Measurements from ENCODE around the gene MYO1C. TPM values are rescaled to one million over a fixed set of nuclear protein-coding genes. Genes with fewer than 3 reads are reported as not detected.
"Not testable (repeated sequence)": the region's sequence is repeated elsewhere in the genome, so short reads cannot be mapped to it uniquely, and the experiment has no call there.

The MYO1C gene
- total RNA-seq: 10 to 100 TPM; 26.7 to 34.1 TPM

GRCh38 chr17:1492249-1493206, at the start of gene MYO1C:
Gene MYO1C (minus strand): TSS chr17:1492686. CDS start chr17:1492487, 199 bp downstream.
- Mint-ChIP-seq H3K36me3 (ENCODE audit: low read depth) (peaks cover 5% of the 10 kb centered on the region), H3K4me3 (peak within 1 kb of the TSS; percentile 79), H3K27ac (peak within 1 kb of the TSS; percentile 75), H3K4me1 (peaks cover 30% of the 10 kb centered on the region), H3K27me3 (peaks cover 1% of the 10 kb centered on the region), H3K9me3 (no peaks in the 10 kb centered on the region)
- POLR2A ChIA-PET: no interaction called here
- CTCF ChIA-PET: interaction anchor here (1.0 kb wide), 2 partner anchors 12 to 23 kb away, joined by 4 to 5 read pairs; partner anchors contain the start of gene INPP5K
- DNase-seq: no peak

- ChIA-PET CTCF (interaction anchor here (0.9 kb wide), 1 partner anchor 10 kb away, joined by 3 read pairs; no protein-coding TSS in a partner anchor), POLR2A (no interaction called here)
- no peak overlapping the region for H3K4me3 Mint-ChIP-seq
- no peaks in the 10 kb centered on the region for H3K9me3 Mint-ChIP-seq
- H3K4me1 Mint-ChIP-seq: no peaks in the 10 kb centered on the region
- no peak for DNase-seq
- H3K36me3 Mint-ChIP-seq (ENCODE audit: low read depth): peaks cover 11% of the 10 kb centered on the region
- H3K27ac Mint-ChIP-seq: no peak overlapping the region
- no peaks in the 10 kb centered on the region for H3K27me3 Mint-ChIP-seq
Observed at GRCh38 chr17:1541367-1541904, 49.0 kb upstream of the MYO1C start.

GRCh38 chr17:1539811-1540210, 47.3 kb upstream of the MYO1C start:
- CTCF ChIA-PET: interaction anchor here (0.8 to 0.9 kb wide), 2 partner anchors 9 to 11 kb away, joined by 3 read pairs; no protein-coding TSS in a partner anchor
- no peaks in the 10 kb centered on the region for H3K27me3 Mint-ChIP-seq
- H3K36me3 Mint-ChIP-seq (ENCODE audit: low read depth): peaks cover 15% of the 10 kb centered on the region
- no peak for DNase-seq
- H3K4me3 Mint-ChIP-seq: no peak overlapping the region
- H3K9me3 Mint-ChIP-seq: no peaks in the 10 kb centered on the region
- no peak overlapping the region for H3K27ac Mint-ChIP-seq
- no peaks in the 10 kb centered on the region for H3K4me1 Mint-ChIP-seq
- POLR2A ChIA-PET: no interaction called here

- DNase-seq: no peak
- H3K27ac Mint-ChIP-seq: no peak overlapping the region
Observed at GRCh38 chr17:1535737-1536136, 43.3 kb upstream of the MYO1C start.

GRCh38 chr17:1533661-1534325, 41.3 kb upstream of the MYO1C start:
- POLR2A ChIA-PET: no interaction called here
- no peak for DNase-seq
- CTCF ChIA-PET: interaction anchor here (0.9 to 1.6 kb wide), 4 partner anchors 18 to 476 kb away, joined by 3 to 12 read pairs (median 3); partner anchors contain the start of gene INPP5K
- no peak overlapping the region for H3K4me3 Mint-ChIP-seq
- H3K27me3 Mint-ChIP-seq: no peaks in the 10 kb centered on the region
- no peak overlapping the region for H3K27ac Mint-ChIP-seq
- no peaks in the 10 kb centered on the region for H3K4me1 Mint-ChIP-seq
- H3K36me3 Mint-ChIP-seq (ENCODE audit: low read depth): peaks cover 8% of the 10 kb centered on the region
- no peaks in the 10 kb centered on the region for H3K9me3 Mint-ChIP-seq

More at GRCh38 chr17:1535737-1536136, 43.3 kb upstream of the MYO1C start:
- peaks cover 14% of the 10 kb centered on the region for H3K36me3 Mint-ChIP-seq (ENCODE audit: low read depth)
- H3K27me3 Mint-ChIP-seq: no peaks in the 10 kb centered on the region
- no peaks in the 10 kb centered on the region for H3K4me1 Mint-ChIP-seq
- ChIA-PET CTCF (no interaction called here), POLR2A (no interaction called here)
- no peak overlapping the region for H3K4me3 Mint-ChIP-seq
- no peaks in the 10 kb centered on the region for H3K9me3 Mint-ChIP-seq

- H3K4me1 Mint-ChIP-seq: no peaks in the 10 kb centered on the region
- no peak overlapping the region for H3K4me3 Mint-ChIP-seq
- DNase-seq: peak; percentile 51
- H3K36me3 Mint-ChIP-seq (ENCODE audit: low read depth): peaks cover 11% of the 10 kb centered on the region
- no peak overlapping the region for H3K27ac Mint-ChIP-seq
- ChIA-PET POLR2A (no interaction called here), CTCF (interaction anchor here (0.6 to 1.6 kb wide), 6 partner anchors 17 to 475 kb away, joined by 3 to 12 read pairs (median 3); partner anchors contain the start of genes INPP5K and RILP)
- no peaks in the 10 kb centered on the region for H3K27me3 Mint-ChIP-seq
- no peaks in the 10 kb centered on the region for H3K9me3 Mint-ChIP-seq
Observed at GRCh38 chr17:1532836-1533602, 40.5 kb upstream of the MYO1C start.

- H3K27ac Mint-ChIP-seq: no peak overlapping the region
- POLR2A ChIA-PET: no interaction called here
- CTCF ChIA-PET: interaction anchor here (1.0 kb wide), 1 partner anchor 33 kb away, joined by 3 read pairs; no protein-coding TSS in a partner anchor
Observed at GRCh38 chr17:1529863-1530262, 37.4 kb upstream of the MYO1C start.

GRCh38 chr17:1526876-1527275, 34.4 kb upstream of the MYO1C start:
- peak; percentile 33 for DNase-seq
- peak overlapping the region; percentile 82 for H3K27ac Mint-ChIP-seq
- H3K27me3 Mint-ChIP-seq, H3K4me3 Mint-ChIP-seq, H3K9me3 Mint-ChIP-seq, POLR2A ChIA-PET, CTCF ChIA-PET: not testable (repeated sequence)
- peaks cover 18% of the 10 kb centered on the region for H3K4me1 Mint-ChIP-seq
- H3K36me3 Mint-ChIP-seq (ENCODE audit: low read depth): peaks cover 13% of the 10 kb centered on the region

More at GRCh38 chr17:1529863-1530262, 37.4 kb upstream of the MYO1C start:
- peaks cover 18% of the 10 kb centered on the region for H3K4me1 Mint-ChIP-seq
- H3K9me3 Mint-ChIP-seq: no peaks in the 10 kb centered on the region
- DNase-seq: no peak
- H3K36me3 Mint-ChIP-seq (ENCODE audit: low read depth): peaks cover 18% of the 10 kb centered on the region
- no peaks in the 10 kb centered on the region for H3K27me3 Mint-ChIP-seq
- no peak overlapping the region for H3K4me3 Mint-ChIP-seq

- Mint-ChIP-seq H3K9me3 (no peaks in the 10 kb centered on the region), H3K36me3 (ENCODE audit: low read depth) (peaks cover 17% of the 10 kb centered on the region), H3K27ac (no peak overlapping the region), H3K4me1 (peaks cover 32% of the 10 kb centered on the region), H3K27me3 (no peaks in the 10 kb centered on the region), H3K4me3 (no peak overlapping the region)
- CTCF ChIA-PET: interaction anchor here (0.5 kb wide), 1 partner anchor 178 kb away, joined by 3 read pairs; no protein-coding TSS in a partner anchor
- DNase-seq: no peak
- POLR2A ChIA-PET: no interaction called here
Observed at GRCh38 chr17:1522626-1523025, 30.1 kb upstream of the MYO1C start.

GRCh38 chr17:1521086-1521640, 28.7 kb upstream of the MYO1C start:
- Mint-ChIP-seq H3K27ac (no peak overlapping the region), H3K27me3 (no peaks in the 10 kb centered on the region), H3K4me1 (peaks cover 22% of the 10 kb centered on the region), H3K4me3 (no peak overlapping the region), H3K36me3 (ENCODE audit: low read depth) (peaks cover 15% of the 10 kb centered on the region), H3K9me3 (no peaks in the 10 kb centered on the region)
- CTCF ChIA-PET: interaction anchor here (0.6 to 1.4 kb wide), 2 partner anchors 25 to 310 kb away, joined by 3 to 4 read pairs; no protein-coding TSS in a partner anchor
- no peak for DNase-seq
- POLR2A ChIA-PET: no interaction called here

GRCh38 chr17:1519678-1520077, 27.2 kb upstream of the MYO1C start:
- no peak for DNase-seq
- Mint-ChIP-seq H3K27ac (peak overlapping the region; percentile 63), H3K27me3 (no peaks in the 10 kb centered on the region), H3K36me3 (ENCODE audit: low read depth) (peaks cover 9% of the 10 kb centered on the region), H3K4me3 (no peak overlapping the region), H3K9me3 (no peaks in the 10 kb centered on the region), H3K4me1 (peaks cover 25% of the 10 kb centered on the region)
- ChIA-PET POLR2A (no interaction called here), CTCF (interaction anchor here (0.6 to 1.4 kb wide), 4 partner anchors 24 to 463 kb away, joined by 3 to 5 read pairs (median 3); no protein-coding TSS in a partner anchor)

- POLR2A ChIA-PET: no interaction called here
- peak overlapping the region; percentile 69 for H3K27ac Mint-ChIP-seq
- H3K4me1 Mint-ChIP-seq: peaks cover 30% of the 10 kb centered on the region
- H3K36me3 Mint-ChIP-seq (ENCODE audit: low read depth): peaks cover 17% of the 10 kb centered on the region
- CTCF ChIA-PET: interaction anchor here (0.8 to 1.2 kb wide), 2 partner anchors 11 to 31 kb away, joined by 3 read pairs; no protein-coding TSS in a partner anchor
- H3K9me3 Mint-ChIP-seq: no peaks in the 10 kb centered on the region
- DNase-seq: no peak
- no peaks in the 10 kb centered on the region for H3K27me3 Mint-ChIP-seq
- peak overlapping the region; percentile 90 for H3K4me3 Mint-ChIP-seq
Observed at GRCh38 chr17:1518410-1518809, 25.9 kb upstream of the MYO1C start.

Data from activated CD4-positive, alpha-beta T cell treated with anti-CD3 and anti-CD28 coated beads, Interleukin-2, amount 10 ng/mL, durations not matched to agents 7 days and 5 days (primary cell).